Prostate gland (tissue), 2 donors: ENCODE data around the gene AKT3.

Source experiments
- POLR2AphosphoS5 ChIP-seq: sonication (generic); formaldehyde crosslinking; IDR thresholded peaks from one replicate; pipeline ENCODE4 v1.6.1; 2017; ENCODE audit warnings: antibody characterized with exemption
- TF ChIP-seq, protein P1 (sequence below), 4 experiments: fragments of 200-600 bp in 2 of 4; fragments of 450-650 bp in 2 of 4; sonication (generic) in 2 of 4; IDR thresholded peaks; 1 replicate in 3 of 4; 2 replicates in 1 of 4; pipeline ENCODE4 v1.5.1; 2016 to 2019; ENCODE audit warnings: antibody characterized with exemption in 4 of 4, mild to moderate bottlenecking in 2 of 4, moderate library complexity in 2 of 4

DNA sequence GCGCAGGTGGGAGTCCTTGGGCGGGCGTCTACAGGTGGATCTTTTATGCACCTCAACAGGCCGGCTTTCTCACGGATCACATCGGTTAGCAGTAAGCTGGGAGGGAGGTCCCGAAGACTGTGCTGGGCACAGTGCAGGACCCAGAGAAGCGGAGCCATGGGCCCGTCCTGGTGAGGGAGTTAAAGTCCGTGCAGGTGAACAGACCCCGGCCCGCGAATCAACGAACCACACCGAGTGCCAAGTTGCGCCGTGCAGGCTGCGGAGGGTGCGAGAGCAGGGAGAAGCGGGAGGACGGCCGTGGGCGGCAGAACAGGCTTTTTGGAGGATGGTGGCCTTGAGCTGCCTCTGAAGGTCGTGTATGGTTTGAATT is 360.9 kb downstream of the AKT3 start:
- TF ChIP-seq, protein P1, sequence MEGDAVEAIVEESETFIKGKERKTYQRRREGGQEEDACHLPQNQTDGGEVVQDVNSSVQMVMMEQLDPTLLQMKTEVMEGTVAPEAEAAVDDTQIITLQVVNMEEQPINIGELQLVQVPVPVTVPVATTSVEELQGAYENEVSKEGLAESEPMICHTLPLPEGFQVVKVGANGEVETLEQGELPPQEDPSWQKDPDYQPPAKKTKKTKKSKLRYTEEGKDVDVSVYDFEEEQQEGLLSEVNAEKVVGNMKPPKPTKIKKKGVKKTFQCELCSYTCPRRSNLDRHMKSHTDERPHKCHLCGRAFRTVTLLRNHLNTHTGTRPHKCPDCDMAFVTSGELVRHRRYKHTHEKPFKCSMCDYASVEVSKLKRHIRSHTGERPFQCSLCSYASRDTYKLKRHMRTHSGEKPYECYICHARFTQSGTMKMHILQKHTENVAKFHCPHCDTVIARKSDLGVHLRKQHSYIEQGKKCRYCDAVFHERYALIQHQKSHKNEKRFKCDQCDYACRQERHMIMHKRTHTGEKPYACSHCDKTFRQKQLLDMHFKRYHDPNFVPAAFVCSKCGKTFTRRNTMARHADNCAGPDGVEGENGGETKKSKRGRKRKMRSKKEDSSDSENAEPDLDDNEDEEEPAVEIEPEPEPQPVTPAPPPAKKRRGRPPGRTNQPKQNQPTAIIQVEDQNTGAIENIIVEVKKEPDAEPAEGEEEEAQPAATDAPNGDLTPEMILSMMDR (IDR thresholded peaks at IDR 0.05) = no peak
- no peak for TF ChIP-seq POLR2AphosphoS5
